B cell (primary cell): ENCODE data around the gene DDAH1. TPM values are rescaled to one million over a fixed set of nuclear protein-coding genes. Genes with fewer than 3 reads are reported as not detected.
A peak's percentile ranks its signal among the peaks of the same experiment; 100 is the strongest.

Source experiments
- ATAC-seq: fragments of 200-7000 bp; cut with Tn5 transposase; one replicate; pipeline ENCODE4 v1.10.0; 2021; ENCODE audit warnings: low read depth, mild to moderate bottlenecking, moderate number of reproducible peaks, moderate library complexity
- CTCF ChIA-PET: fragments of 350-600 bp; sonication (Branson Sonifier 250); formaldehyde crosslinking; loops from one replicate; lab custom pipeline; 2021; ENCODE audit warnings: antibody characterized with exemption, inconsistent platforms; lab: Charles Lee
- POLR2A ChIA-PET: fragments of 350-600 bp; sonication (Branson Sonifier 250); formaldehyde crosslinking; loops from one replicate; lab custom pipeline; 2021; ENCODE audit warnings: antibody characterized with exemption; lab: Charles Lee
- DNase-seq: peaks from one replicate; pipeline ENCODE4 v3.0.0; 2013
- H2AFZ ChIP-seq: 2 replicates; pipeline ENCODE4 v1.6.1; 2012; ENCODE audit warnings: mild to moderate bottlenecking, low read depth, low read length; ENCODE audit not compliant: insufficient read depth, poor library complexity, severe bottlenecking
- H3K27ac ChIP-seq, 2 donors: 1 replicate in 1 of 2; 2 replicates in 1 of 2; pipeline ENCODE4 v1.5.1; 2012 to 2013; ENCODE audit warnings: low read length in 2 of 2, mild to moderate bottlenecking in 2 of 2, moderate library complexity in 1 of 2
- H3K27me3 ChIP-seq, 4 experiments: fragments of 200-600 bp in 1 of 4; sonication (generic) in 1 of 4; replicated peaks in 1 of 4; 1 replicate in 2 of 4; 2 replicates in 2 of 4; pipeline versions ENCODE4 v1.6.1 to v1.7.0; 2013 to 2016; ENCODE audit warnings: low read length in 3 of 4, mild to moderate bottlenecking in 2 of 4, mixed read lengths in 1 of 4, moderate library complexity in 1 of 4; ENCODE audit not compliant: insufficient read depth in 4 of 4, control insufficient read depth in 3 of 4; ENCODE audit errors: control extremely low read depth in 1 of 4
- H3K36me3 ChIP-seq, 2 experiments: replicated peaks in 1 of 2; 1 replicate in 1 of 2; 2 replicates in 1 of 2; pipeline versions ENCODE4 v1.6.1 to v1.7.1; 2013; ENCODE audit warnings: low read length in 1 of 2; ENCODE audit not compliant: insufficient read depth in 2 of 2, control insufficient read depth in 1 of 2; ENCODE audit errors: control extremely low read depth in 1 of 2, extremely low read depth in 1 of 2
- H3K4me1 ChIP-seq, 2 donors: fragments of 200-600 bp in 1 of 2; sonication (generic) in 1 of 2; 1 replicate in 1 of 2; 2 replicates in 1 of 2; pipeline versions ENCODE4 v1.5.1 to v1.6.1; 2013 to 2017; ENCODE audit warnings: low read length in 2 of 2; ENCODE audit not compliant: control insufficient read depth in 2 of 2, insufficient read depth in 2 of 2
- H3K4me2 ChIP-seq: replicated peaks from 2 replicates; pipeline ENCODE3; 2012; ENCODE audit warnings: mild to moderate bottlenecking, low read depth, low read length; ENCODE audit not compliant: poor library complexity, severe bottlenecking
- H3K4me3 ChIP-seq, 5 experiments: fragments of 200-600 bp in 1 of 5; sonication (generic) in 1 of 5; 1 replicate in 3 of 5; 2 replicates in 2 of 5; pipeline versions ENCODE4 v1.5.1 to v1.7.0; 2011 to 2016; ENCODE audit warnings: low read length in 4 of 5, mild to moderate bottlenecking in 4 of 5, low read depth in 2 of 5, control low read depth in 1 of 5, moderate library complexity in 1 of 5; ENCODE audit not compliant: insufficient read depth in 1 of 5; ENCODE audit errors: control extremely low read depth in 1 of 5, extremely low read depth in 1 of 5
- H3K79me2 ChIP-seq: fragments of 200-600 bp; sonication (generic); one replicate; pipeline ENCODE4 v1.6.0; 2016; ENCODE audit warnings: low read length; ENCODE audit not compliant: control insufficient read depth, insufficient read depth
- H3K9ac ChIP-seq: fragments of 200-600 bp; sonication (generic); 2 replicates; pipeline ENCODE4 v1.6.1; 2017; ENCODE audit warnings: mild to moderate bottlenecking, low read length, moderate library complexity
- H3K9me3 ChIP-seq, 3 donors: one replicate each; pipeline versions ENCODE4 v1.6.1 to v1.7.1; 2013; ENCODE audit warnings: low read length in 2 of 3; ENCODE audit not compliant: control insufficient read depth in 2 of 3, insufficient read depth in 1 of 3; ENCODE audit errors: control extremely low read depth in 1 of 3
- H4K20me1 ChIP-seq: 2 replicates; pipeline ENCODE4 v1.6.0; 2012; ENCODE audit warnings: mild to moderate bottlenecking, low read length; ENCODE audit not compliant: insufficient read depth, control insufficient read depth, poor library complexity, severe bottlenecking
- H3K27ac Mint-ChIP-seq: one replicate; pipeline ENCODE4 v1.8.0; 2021; ENCODE audit warnings: mixed read lengths
- H3K27me3 Mint-ChIP-seq: one replicate; pipeline ENCODE4 v1.8.0; 2021; ENCODE audit warnings: mixed read lengths
- H3K4me1 Mint-ChIP-seq: one replicate; pipeline ENCODE4 v1.8.0; 2021; ENCODE audit warnings: mixed read lengths
- H3K4me3 Mint-ChIP-seq: one replicate; pipeline ENCODE4 v1.8.0; 2021; ENCODE audit warnings: mixed read lengths
- H3K9me3 Mint-ChIP-seq: one replicate; pipeline ENCODE4 v1.8.0; 2022; ENCODE audit warnings: mixed read lengths; ENCODE audit not compliant: insufficient read depth
- CTCF ChIP-seq: fragments of 200-600 bp; IDR thresholded peaks from one replicate; pipeline ENCODE4 v1.8.0; 2022; ENCODE audit warnings: antibody characterized with exemption, mild to moderate bottlenecking
- EZH2 ChIP-seq: IDR thresholded peaks from 2 replicates; pipeline ENCODE4 v1.6.1; 2012; ENCODE audit warnings: borderline replicate concordance, low read depth, mild to moderate bottlenecking, moderate library complexity, low read length; ENCODE audit not compliant: insufficient read depth, poor library complexity, severe bottlenecking
- WGBS: methylation state at CpG from one replicate; pipeline ENCODE4 v1.1.5; 2013; ENCODE audit warnings: missing lambda C conversion rate; ENCODE audit not compliant: insufficient coverage; 5-methylcytosine and 5-hydroxymethylcytosine counted together
- intact Hi-C: fragments of 100-400 bp; cut with micrococcal nuclease; formaldehyde crosslinking; loops from one replicate; pipeline ENCODE4 v1.10.0; 2022
- polyA plus RNA-seq: library from polyadenylated mRNA; depleted of rRNA; stranded (reverse); fragments of >200 nt; gene quantifications from 2 replicates; pipeline ENCODE4 v1.2.3, GENCODE V29; 2012
- total RNA-seq, 2 donors: library from RNA; stranded (reverse); fragments of 120-200 nt in 1 of 2; gene quantifications; 1 replicate in 1 of 2; 2 replicates in 1 of 2; pipeline versions ENCODE4 v1.2.3 to v1.2.4, GENCODE V29; 2013 to 2022

Gene DDAH1
- total and polyA plus RNA-seq, 2 donors (not counting 1 experiment from before 2014, with no cell fraction given) = 0.04 TPM; not detected in 1

DNA sequence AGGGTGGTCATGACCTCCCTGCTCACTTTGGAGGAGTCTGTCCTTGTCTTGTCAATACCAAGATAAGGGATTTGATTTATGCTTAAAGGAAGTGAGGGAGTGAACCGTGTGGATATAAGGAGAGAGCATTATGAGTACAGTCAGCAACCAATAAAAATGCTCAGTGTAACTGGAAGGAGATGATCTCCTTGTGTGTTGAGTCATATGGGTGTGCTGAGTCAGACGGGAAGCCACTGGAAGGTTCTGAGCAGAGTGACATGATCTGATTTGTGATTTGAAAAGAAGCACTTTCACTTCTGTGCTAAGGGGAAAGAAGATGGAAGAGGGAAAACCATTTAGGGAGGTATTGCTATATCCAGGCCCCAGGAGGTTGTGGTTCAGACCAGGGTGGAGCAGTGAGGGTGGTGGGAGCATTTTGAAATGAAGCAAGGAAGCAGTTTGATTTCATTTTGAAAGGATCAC, 186.1 kb downstream of the DDAH1 start:
- Histone ChIP-seq H3K4me3 (no peak overlapping the region), H3K27ac (no peak overlapping the region), H3K9me3 (no peaks in the 10 kb centered on the region), H3K4me1 (peaks cover 27 to 31% of the 10 kb centered on the region in 2 donors), H3K4me2 (no peak overlapping the region), H3K9ac (no peak overlapping the region), H2AFZ (no peak overlapping the region), H3K36me3 (peaks cover 2 to 4% of the 10 kb centered on the region in 2 experiments), H3K27me3 (no peaks in the 10 kb centered on the region), H4K20me1 (peaks cover 15% of the 10 kb centered on the region), H3K79me2 (peaks cover 60% of the 10 kb centered on the region)
- TF ChIP-seq EZH2 (no peak), CTCF (no peak)
- Mint-ChIP-seq H3K9me3 (no peaks in the 10 kb centered on the region), H3K27ac (peak overlapping the region; percentile 3), H3K4me3 (peak overlapping the region; percentile 0), H3K27me3 (no peaks in the 10 kb centered on the region), H3K4me1 (peaks cover 35% of the 10 kb centered on the region)
- WGBS = 17% methylated on average over 2 of the region's 2 CpGs
- POLR2A ChIA-PET = no interaction called here
- CTCF ChIA-PET = interaction anchor here (1.5 to 5.5 kb wide), 3 partner anchors 19 to 29 kb away, joined by 3 to 59 read pairs (median 12); partner anchors contain the start of gene C1orf52
- DNase-seq (no peak), ATAC-seq (no peak)
- intact Hi-C loops = loop anchor here (5.0 kb wide), 2 partner anchors 772 to 1633 kb away; partner anchors contain the start of genes GNG5, HS2ST1, SELENOF and SPATA1

- WGBS = no CpG with 5 or more reads among the region's 4 CpGs
- Histone ChIP-seq H2AFZ (no peak overlapping the region), H3K36me3 (peaks cover 2 to 11% of the 10 kb centered on the region in 2 experiments), H3K4me1 (peaks cover 37 to 38% of the 10 kb centered on the region in 2 donors), H3K9me3 (no peaks in the 10 kb centered on the region), H3K4me2 (peak overlapping the region; percentile 76), H3K9ac (no peak overlapping the region), H3K27me3 (no peaks in the 10 kb centered on the region), H3K27ac (no peak overlapping the region), H4K20me1 (peaks cover 26% of the 10 kb centered on the region), H3K79me2 (peaks cover 66% of the 10 kb centered on the region), H3K4me3 (peak overlapping the region in 1 of 5 experiments; percentile 70)
- intact Hi-C loops = loop anchor here (2.0 to 5.0 kb wide), 5 partner anchors 289 to 1634 kb away; partner anchors contain the start of genes GNG5, HS2ST1, SELENOF and SPATA1
- POLR2A ChIA-PET = interaction anchor here (0.5 to 2.9 kb wide), 2 partner anchors 18 to 75 kb away, joined by 3 to 26 read pairs; partner anchors contain the start of gene C1orf52
- Mint-ChIP-seq H3K4me1 (peaks cover 46% of the 10 kb centered on the region), H3K27ac (no peak overlapping the region), H3K4me3 (no peak overlapping the region), H3K9me3 (no peaks in the 10 kb centered on the region), H3K27me3 (no peaks in the 10 kb centered on the region)
- TF ChIP-seq EZH2 (no peak), CTCF (no peak)
- ATAC-seq = no peak
- CTCF ChIA-PET = interaction anchor here (0.7 to 5.5 kb wide), 8 partner anchors 14 to 365 kb away, joined by 3 to 59 read pairs (median 4); partner anchors contain the start of gene C1orf52
- no peak for DNase-seq
These were observed 187.2 kb downstream of the DDAH1 start for GRCh38 chr1:85277802-85278201.
